Measurements from ENCODE around the gene CIRBP. TPM values are rescaled to one million over a fixed set of nuclear protein-coding genes. Genes with fewer than 3 reads are reported as not detected.

The CIRBP gene
- total RNA-seq, 1 experiment from 2014 or later: 287 TPM

DNA sequence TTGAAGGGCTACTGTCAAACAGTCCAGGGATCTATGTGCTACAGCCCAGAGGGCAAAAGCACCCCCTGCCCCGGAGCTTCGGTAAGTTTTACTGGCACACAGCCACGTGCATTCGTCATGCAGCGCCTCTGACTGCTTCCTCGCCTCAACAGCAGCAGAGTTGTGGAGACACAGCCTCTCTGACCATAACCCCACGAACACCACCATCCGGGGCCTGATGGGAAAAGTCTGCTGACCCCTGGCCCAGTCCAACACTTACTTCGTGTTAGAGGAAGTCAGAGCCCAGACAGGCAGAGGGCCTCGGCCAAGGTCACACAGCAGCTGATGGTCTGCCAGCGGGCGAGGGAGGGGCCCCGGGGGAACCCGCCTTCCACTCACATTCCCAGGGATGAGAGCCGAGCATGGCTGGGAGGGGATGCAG is 36.5 kb upstream of the CIRBP start:
- Histone ChIP-seq H3K4me3 (ENCODE audit: low read depth, low read length, poor library complexity, severe bottlenecking) (no peak overlapping the region), H3K27me3 (replicated peaks; ENCODE audit: insufficient read depth, low read depth, low read length, poor library complexity) (no peaks in the 10 kb centered on the region), H3K9me3 (ENCODE audit: low read depth, low read length, poor library complexity, severe bottlenecking) (no peaks in the 10 kb centered on the region), H3K4me1 (ENCODE audit: insufficient read depth, low read length, poor library complexity, severe bottlenecking) (peaks cover 7% of the 10 kb centered on the region), H3K36me3 (ENCODE audit: insufficient read depth, low read length, poor library complexity, severe bottlenecking) (peaks cover 15% of the 10 kb centered on the region), H3K27ac (ENCODE audit: low read depth, low read length, poor library complexity, severe bottlenecking) (peak overlapping the region; percentile 19)
- intact Hi-C loops (cut with micrococcal nuclease; ENCODE audit: unreplicated experiment): no loop called here
- CTCF ChIA-PET: interaction anchor here (0.8 kb wide), 1 partner anchor 12 kb away, joined by 3 read pairs; no protein-coding TSS in a partner anchor
- POLR2A ChIA-PET (ENCODE audit: low non-redundant PET): no interaction called here
- BruUV-seq (replicated peaks): no TSS peak
- TF ChIP-seq, protein P1, sequence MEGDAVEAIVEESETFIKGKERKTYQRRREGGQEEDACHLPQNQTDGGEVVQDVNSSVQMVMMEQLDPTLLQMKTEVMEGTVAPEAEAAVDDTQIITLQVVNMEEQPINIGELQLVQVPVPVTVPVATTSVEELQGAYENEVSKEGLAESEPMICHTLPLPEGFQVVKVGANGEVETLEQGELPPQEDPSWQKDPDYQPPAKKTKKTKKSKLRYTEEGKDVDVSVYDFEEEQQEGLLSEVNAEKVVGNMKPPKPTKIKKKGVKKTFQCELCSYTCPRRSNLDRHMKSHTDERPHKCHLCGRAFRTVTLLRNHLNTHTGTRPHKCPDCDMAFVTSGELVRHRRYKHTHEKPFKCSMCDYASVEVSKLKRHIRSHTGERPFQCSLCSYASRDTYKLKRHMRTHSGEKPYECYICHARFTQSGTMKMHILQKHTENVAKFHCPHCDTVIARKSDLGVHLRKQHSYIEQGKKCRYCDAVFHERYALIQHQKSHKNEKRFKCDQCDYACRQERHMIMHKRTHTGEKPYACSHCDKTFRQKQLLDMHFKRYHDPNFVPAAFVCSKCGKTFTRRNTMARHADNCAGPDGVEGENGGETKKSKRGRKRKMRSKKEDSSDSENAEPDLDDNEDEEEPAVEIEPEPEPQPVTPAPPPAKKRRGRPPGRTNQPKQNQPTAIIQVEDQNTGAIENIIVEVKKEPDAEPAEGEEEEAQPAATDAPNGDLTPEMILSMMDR (conservative IDR thresholded peaks at IDR 0.05; ENCODE audit: low read depth, low read length): no peak
- no peak for TF ChIP-seq EZH2 (IDR thresholded peaks at IDR 0.05; ENCODE audit: borderline replicate concordance, low read depth, low read length, poor library complexity, severe bottlenecking)
- no peak for DNase-seq (ENCODE audit: low spot score)

DNA sequence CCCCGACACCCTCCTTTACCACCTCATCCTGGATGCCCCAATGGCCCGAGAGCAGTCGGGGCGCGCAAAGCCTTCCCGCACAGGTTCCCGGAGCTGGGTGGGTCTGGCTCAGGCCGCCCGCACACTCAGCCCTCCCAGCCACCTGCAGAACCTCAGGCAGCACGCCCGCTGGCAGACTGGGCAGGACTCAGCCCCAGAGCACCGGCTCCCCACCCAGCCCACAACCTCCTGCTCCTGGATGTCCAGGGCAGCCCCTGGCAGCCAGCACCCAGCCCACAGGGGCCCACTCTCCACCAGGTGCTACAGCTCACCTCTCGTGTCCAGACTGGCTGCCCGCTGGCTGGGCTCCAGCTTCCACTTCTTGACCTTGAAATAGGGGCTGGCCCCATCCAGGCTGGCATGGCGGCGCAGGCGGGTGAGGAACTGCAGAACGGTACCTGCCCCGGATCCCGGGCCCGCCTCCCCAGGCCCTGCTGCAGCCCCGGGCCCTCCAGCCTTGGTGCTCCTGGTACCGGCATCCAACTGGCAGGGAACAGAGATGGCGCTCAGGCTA is 35.9 kb upstream of the CIRBP start:
- TF ChIP-seq EZH2 (IDR thresholded peaks at IDR 0.05; ENCODE audit: borderline replicate concordance, low read depth, low read length, poor library complexity, severe bottlenecking): no peak
- TF ChIP-seq, protein P1 (conservative IDR thresholded peaks at IDR 0.05; ENCODE audit: low read depth, low read length): no peak
- ChIA-PET CTCF (interaction anchor here (0.8 kb wide), 1 partner anchor 11 kb away, joined by 3 read pairs; no protein-coding TSS in a partner anchor), POLR2A (ENCODE audit: low non-redundant PET) (no interaction called here)
- H3K36me3 ChIP-seq (ENCODE audit: insufficient read depth, low read length, poor library complexity, severe bottlenecking): peaks cover 9% of the 10 kb centered on the region
- no peaks in the 10 kb centered on the region for H3K9me3 ChIP-seq (ENCODE audit: low read depth, low read length, poor library complexity, severe bottlenecking)
- intact Hi-C loops (cut with micrococcal nuclease; ENCODE audit: unreplicated experiment): no loop called here
- H3K4me3 ChIP-seq (ENCODE audit: low read depth, low read length, poor library complexity, severe bottlenecking): no peak overlapping the region
- BruUV-seq (replicated peaks): no TSS peak
- no peaks in the 10 kb centered on the region for H3K27me3 ChIP-seq (replicated peaks; ENCODE audit: insufficient read depth, low read depth, low read length, poor library complexity)
- H3K4me1 ChIP-seq (ENCODE audit: insufficient read depth, low read length, poor library complexity, severe bottlenecking): peaks cover 9% of the 10 kb centered on the region
- H3K27ac ChIP-seq (ENCODE audit: low read depth, low read length, poor library complexity, severe bottlenecking): no peak overlapping the region
- DNase-seq (ENCODE audit: low spot score): no peak

DNA sequence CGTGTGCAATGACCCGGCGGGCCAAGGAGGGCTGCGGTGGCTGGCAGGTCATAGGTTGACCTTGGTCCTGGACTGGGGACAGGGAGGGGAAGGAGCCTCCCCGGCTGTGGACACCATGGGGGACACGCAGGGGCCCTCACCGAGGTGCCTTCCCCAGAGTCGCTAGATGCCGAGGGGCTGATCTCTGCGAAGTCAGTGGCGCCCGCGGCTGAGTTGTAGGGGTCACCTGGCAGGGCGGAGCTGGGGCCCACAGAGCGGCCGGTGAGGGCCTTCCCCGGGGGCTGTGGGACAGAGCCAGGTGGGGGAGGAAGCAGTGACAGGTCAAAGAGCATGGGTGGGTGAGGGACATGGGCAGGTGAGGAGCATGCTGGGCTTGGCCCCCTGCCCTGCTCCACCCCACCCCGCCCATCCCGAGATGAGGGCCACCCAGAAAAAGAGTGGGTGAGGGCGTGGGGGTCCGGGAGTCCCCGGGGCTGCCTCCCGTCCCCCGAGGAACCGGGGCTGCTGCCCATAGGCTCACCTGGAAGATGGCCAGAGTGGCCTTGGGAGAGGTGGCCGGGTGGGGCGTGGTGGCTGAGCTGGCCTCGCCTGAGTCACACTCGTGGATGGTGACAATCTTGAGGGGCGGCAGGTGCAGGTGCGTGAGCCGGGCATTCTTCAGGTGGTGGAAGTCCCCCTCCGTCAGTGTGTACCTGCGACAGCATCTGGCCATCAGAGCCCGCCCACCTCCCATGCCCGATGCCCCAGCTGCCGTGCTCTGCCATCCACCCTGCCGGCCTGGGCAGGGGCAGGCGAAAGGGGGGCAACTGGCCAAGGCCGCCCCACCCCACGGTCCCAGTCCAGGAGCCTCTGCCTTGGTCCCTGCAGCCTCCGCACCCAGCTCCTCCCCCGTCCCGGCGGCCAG is 34.8 kb upstream of the CIRBP start:
- peaks cover 8% of the 10 kb centered on the region for H3K36me3 ChIP-seq (ENCODE audit: insufficient read depth, low read length, poor library complexity, severe bottlenecking)
- no TSS peak for BruUV-seq (replicated peaks)
- DNase-seq (ENCODE audit: low spot score): no peak
- no peaks in the 10 kb centered on the region for H3K9me3 ChIP-seq (ENCODE audit: low read depth, low read length, poor library complexity, severe bottlenecking)
- ChIA-PET CTCF (interaction anchor here (0.6 kb wide), 1 partner anchor 56 kb away, joined by 5 read pairs; no protein-coding TSS in a partner anchor), POLR2A (ENCODE audit: low non-redundant PET) (no interaction called here)
- no peak overlapping the region for H3K4me3 ChIP-seq (ENCODE audit: low read depth, low read length, poor library complexity, severe bottlenecking)
- peaks cover 16% of the 10 kb centered on the region for H3K4me1 ChIP-seq (ENCODE audit: insufficient read depth, low read length, poor library complexity, severe bottlenecking)
- no peaks in the 10 kb centered on the region for H3K27me3 ChIP-seq (replicated peaks; ENCODE audit: insufficient read depth, low read depth, low read length, poor library complexity)
- no peak for TF ChIP-seq EZH2 (IDR thresholded peaks at IDR 0.05; ENCODE audit: borderline replicate concordance, low read depth, low read length, poor library complexity, severe bottlenecking)
- TF ChIP-seq, protein P1 (conservative IDR thresholded peaks at IDR 0.05; ENCODE audit: low read depth, low read length): no peak
- no peak overlapping the region for H3K27ac ChIP-seq (ENCODE audit: low read depth, low read length, poor library complexity, severe bottlenecking)
- intact Hi-C loops (cut with micrococcal nuclease; ENCODE audit: unreplicated experiment): no loop called here

All from A673 (cell line).